Measurements from ENCODE around the gene OSBPL2.

OSBPL2 gene

GRCh38 chr20:62287129-62287528, 48.8 kb downstream of the OSBPL2 start:
- no peak for DNase-seq

- DNase-seq, result no peak
Observed at GRCh38 chr20:62287759-62288534, 49.6 kb downstream of the OSBPL2 start.

DNA sequence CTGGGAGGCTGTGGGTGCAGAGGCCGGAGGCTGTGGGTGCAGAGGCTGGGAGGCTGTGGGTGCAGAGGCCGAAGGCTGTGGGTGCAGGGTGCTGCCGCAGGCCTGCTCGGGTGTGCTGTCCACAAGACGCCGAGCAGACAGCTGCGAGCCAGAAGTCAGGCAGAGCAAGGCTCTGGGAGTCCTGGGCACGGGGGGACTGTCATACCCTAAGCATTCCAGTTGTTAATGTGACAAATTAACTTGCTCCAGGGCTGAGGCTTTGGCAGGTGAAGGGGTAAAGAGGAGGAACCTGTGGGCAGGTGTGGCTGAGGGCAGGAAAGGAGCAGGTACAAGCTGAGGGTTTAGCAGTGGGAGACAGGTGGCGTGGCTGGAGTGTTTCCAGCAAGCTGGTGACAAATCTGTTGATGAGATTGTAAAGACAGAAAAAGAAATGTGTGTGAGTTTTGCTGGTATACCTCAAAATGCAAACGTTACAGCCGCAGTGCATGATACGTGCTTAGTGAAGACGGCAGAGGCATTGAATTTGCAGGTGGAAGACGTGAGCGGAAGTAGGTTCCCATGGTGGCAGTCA, 50.3 kb downstream of the OSBPL2 start:
- DNase-seq, result no peak

DNA sequence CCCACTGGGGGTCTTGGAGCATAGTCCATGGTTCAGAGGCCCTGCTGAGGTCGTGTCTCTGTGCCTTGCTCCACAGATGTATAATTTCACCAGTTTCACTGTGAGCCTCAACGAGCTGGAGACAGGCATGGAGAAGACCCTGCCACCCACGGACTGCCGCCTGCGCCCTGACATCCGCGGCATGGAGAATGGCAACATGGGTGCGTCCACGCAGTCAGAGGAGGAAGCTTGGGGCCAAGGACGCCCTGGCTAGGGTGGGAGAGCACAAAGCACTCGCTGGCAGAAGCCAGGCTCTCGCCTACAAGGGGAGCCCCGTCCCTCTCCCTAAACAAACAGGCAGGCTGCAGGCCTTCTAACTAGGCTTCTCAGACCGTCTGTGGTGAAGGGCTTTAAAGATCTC, 50.8 kb downstream of the OSBPL2 start:
- DNase-seq, result no peak

DNA sequence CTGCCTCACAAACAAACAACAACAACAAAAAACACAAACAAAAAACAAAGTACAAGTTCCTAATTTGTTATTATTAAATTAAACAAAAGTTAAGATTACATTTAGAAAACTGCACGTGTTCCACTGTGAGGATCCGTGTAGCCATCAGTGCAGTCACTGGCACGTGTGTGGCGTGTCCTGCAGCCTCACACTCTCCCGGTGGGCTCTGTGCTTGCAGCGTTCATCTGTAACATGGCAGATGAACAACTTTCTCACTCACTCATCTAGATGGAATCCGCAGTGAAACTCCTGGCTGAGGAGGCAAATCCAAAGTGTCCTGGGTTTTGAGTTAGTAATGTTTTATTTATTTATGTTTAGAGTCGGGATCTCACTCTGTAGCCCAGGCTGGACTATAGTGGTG, 51.6 kb downstream of the OSBPL2 start:
- DNase-seq, result no peak

- no peak for DNase-seq
Observed at GRCh38 chr20:62291251-62292066, 53.1 kb downstream of the OSBPL2 start.

DNA sequence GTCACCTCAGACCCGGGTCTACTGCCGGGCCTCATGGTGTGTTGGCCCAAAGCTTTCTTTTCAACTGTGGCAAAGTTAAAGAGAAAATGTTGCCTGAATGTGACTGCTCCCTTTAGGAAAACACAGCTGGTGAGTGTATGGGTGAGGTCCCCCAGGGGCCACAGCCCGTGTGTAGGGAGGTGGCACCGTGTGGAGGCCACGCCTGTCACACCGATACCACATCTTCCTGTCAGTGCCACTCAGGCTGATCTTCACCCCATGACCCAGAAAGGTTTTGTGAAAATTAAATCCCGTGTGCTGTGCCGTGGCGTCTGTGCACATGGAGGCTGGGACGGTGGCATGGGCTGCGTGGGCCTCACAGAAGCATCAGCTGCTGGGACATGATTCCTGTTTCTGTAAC, 53.8 kb downstream of the OSBPL2 start:
- DNase-seq, result no peak

DNA sequence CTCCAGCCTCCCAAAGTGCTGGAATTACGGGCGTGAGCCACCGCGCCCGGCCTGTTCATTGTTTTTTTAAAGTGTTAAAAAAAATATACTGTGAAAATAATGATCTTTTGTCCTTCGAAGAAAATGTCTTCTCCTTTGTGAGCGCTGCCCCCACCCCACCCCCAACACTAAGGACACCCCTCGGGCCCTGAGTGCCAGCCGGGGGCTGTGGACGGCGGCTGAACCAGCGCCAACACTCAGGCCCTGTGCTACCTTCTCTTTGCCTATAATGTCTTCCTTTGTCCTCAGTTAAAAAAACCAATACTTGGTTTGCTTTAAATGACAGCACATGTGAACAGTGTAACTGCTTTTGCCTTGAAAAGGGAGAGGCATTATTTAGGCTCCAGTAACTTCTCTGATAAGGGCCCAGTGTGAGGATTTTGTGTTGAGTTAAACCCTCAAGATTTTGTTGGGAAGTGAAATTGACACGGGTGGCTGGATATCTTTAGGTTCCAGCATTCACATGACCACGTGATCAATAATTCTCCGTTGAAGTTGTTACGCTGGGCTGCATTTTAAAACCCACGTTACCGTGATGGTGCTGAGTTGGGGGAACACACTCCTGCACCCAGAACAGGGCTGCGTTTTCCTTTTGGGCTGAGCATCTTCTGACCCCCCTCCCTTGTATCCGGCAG, 54.9 kb downstream of the OSBPL2 start:
- no peak for DNase-seq

DNA sequence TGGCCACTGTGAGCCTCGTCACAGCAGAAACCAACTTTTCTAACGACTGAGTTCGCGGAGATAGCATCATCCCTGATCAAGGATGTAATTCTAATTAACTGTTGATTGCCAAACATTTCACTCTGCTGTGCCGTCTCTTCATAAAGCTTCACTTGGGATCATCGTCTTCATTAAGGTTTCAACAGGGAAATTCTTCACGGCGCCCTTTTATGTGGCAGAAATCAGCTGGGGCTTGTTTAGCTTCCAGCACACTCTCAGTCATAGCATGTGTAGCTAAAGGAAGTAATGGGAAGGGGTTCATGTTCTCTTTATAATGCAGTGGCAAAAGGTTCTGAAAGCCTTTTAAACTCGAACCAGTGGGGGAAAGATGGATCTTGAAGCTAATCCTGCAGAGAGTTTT, 55.6 kb downstream of the OSBPL2 start:
- no peak for DNase-seq

DNA sequence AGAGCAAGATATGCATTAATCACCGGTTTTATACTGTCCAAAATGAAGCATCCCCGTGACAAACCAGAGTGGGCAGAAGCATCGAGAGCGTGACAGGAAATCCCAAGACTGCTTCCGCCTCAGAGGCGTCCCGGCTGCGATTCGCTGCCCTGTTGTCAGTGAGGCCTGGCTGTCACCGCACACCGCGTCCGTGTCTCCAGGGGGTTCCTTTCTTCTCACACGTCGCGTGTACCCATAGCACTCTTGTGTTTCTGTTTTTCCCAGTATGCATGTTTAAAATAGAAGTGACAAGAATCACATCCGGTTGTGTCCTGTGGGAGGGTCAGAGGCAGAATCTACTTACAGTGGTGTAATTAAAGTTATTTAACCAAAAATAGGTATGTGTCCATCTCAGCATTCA, 56.2 kb downstream of the OSBPL2 start:
- no peak for DNase-seq

- DNase-seq, result no peak
Observed at GRCh38 chr20:62296724-62297448, 58.6 kb downstream of the OSBPL2 start.

DNA sequence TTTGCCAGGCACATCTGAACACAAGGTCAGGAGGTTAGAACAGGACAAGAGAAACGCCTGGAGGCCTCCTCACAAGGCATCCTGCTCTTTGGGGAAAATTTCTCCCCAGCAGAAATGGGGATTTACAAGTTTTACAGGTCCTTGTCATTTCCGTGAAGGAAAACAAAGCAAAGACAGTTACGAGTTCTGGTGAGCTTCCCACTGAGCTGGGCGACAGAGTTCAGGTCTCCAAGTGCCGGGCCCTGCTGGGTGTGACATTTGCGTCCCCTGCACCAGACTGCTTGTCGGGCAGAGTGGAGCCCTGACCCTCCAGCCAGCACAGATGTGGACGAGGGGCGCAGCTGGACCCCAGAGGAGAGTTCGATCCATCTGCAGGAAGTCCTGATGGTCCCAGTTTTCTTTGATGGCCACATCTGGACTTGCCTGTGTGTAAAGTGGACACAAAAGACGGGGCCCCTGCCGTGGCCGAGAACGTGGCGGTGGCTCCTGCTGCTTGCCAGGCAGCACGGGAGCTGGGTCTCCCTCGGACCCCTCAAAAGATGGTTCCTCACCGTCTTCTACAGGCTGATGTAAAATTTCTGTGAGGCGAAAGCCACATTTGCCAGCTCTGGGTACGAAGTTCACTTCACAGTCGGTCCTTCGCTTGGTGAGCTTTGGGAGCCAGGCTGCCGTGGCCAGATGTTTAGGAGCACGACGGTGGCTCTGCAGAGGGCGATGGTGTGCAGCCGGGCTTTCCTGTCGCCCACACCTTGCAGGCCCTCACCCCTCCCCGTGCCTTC, 59.3 kb downstream of the OSBPL2 start:
- DNase-seq, result no peak

DNA sequence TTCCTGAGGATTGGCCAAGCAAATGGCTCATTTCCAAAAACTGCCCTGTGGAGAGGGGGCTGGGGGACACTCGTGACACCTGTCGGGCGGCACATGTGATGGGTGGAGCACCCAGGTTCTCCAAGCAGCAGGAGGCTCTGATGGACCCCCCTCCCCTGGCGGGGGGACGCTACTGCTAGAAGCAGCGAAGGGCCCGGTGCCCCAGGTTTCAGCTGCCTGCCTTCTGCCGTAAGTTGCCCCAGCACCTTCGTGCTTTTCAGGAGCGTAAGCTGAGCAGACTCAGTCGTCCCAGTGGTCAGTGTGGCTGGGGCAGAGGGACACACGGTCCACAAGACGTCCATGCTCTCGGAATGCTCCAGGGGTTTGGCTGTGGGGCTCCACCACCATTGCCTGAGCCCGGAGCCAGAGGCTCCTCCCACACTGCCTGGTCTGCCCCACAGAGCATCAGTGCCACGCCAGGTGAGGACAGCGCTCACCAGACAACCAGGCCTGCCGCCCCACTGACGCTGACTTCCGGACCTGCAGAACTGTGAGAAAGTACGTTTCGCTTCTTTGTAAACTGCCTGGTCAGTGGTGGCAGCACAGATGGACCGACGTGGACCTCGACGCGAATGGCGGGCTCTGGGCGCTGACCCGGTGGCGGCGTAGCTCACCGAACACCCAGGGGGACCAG, 60.4 kb downstream of the OSBPL2 start:
- no peak for DNase-seq

DNA sequence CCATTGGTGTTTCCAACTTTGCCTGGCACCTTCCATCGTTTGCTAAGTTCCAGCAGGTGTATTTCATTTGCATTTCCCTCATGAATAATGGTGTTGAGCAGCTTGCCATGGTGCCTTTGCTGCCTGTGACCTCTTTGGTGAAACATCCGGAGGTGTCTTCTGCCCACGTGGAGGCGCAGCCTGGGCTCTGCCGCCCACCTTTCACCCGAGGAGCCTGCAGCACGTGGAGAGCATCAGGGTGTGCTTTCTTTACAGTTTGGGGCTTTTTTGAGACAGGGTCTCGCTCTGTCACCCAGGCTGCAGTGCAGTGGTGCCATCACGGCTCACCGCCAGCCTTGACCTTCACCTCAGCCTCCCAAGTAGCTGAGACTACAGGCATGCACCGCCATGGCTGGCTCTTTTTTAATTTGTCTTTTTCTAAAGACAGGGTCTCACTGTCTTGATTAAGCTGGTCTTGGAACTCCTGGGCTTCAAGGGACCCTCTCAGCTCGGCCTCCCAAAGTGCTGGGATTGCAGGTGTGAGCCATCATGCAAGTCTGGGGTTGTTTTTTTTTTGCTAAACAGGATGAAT, 61.4 kb downstream of the OSBPL2 start:
- no peak for DNase-seq

GRCh38 chr20:62300319-62300718, 62.0 kb downstream of the OSBPL2 start:
- no peak for DNase-seq

- DNase-seq, result no peak
Observed at GRCh38 chr20:62301111-62301668, 62.9 kb downstream of the OSBPL2 start.

GRCh38 chr20:62301773-62302340, 63.5 kb downstream of the OSBPL2 start:
- DNase-seq, result peak; percentile 68

DNA sequence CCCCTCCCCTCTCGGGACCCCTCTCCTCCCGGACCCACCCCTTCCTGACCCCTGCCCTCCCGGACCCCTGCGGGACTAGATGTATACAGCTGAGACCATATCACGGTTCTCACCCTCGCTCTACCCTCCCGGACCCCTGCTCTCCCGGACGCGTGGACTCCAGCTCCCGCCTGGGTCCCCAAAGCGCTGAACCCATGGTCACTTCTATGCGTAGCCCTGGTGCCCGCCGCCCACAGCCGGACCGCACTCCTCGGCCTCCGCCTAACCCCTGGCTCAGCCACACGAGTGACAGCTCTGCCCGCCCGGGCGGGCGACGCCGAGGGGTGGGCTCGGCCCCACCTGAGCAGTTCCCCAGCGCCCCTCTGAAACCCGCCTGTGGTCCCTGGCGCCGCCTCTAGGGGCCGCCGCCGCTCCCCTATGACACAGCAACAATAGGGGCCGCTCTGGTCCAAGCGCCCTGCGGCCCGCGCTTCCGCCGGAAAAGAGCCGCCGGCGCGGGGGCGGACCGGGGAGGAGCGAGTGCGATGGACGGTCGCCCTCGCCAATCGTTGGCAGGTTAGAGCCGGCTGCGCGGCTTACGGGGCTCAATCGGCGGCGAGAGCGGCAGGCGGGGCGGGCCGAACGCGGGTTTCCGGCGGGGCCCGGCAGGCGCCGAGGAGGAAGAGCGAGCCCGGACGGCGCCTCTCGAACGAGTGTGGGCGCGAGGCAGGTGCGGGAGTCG, 64.2 kb downstream of the OSBPL2 start, which contains the start of gene ADRM1:
ADRM1 (plus strand) TSS at position 657 of the 721 bp plus-strand sequence. CDS start 572 bp downstream, outside the sequence.
- DNase-seq, result peak; percentile 90

GRCh38 chr20:62303062-62303339, 64.7 kb downstream of the OSBPL2 start:
- DNase-seq, result no peak
